Activated CD4-positive, alpha-beta T cell treated with anti-CD3 and anti-CD28 coated beads for 48 hours (primary cell): ENCODE measurements around the gene IL20RB.

Experiments
- DNase-seq: peaks from one replicate; pipeline ENCODE4 v3.0.0-alpha.2; 2020

The IL20RB gene

DNA sequence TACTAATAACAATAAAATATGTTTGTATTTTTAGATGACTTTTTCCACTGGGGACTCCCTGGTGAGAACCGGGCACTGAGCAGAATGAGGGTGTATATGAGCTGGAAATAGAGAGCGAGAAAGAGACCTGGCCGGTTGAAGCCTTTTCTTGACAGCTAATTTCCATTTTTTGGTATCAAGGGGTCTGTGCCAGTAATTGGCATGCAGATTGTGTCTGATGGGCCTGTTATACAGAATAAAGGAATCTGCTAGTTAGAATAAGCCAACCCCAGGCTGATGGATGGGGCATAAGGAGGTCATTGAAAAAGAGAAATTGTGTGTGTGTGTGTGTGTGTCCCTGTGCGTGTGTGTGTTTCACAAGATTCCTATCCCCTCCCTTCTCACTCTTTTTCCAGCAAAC lies 83.9 kb downstream of the IL20RB start:
- DNase-seq, result no peak

DNA sequence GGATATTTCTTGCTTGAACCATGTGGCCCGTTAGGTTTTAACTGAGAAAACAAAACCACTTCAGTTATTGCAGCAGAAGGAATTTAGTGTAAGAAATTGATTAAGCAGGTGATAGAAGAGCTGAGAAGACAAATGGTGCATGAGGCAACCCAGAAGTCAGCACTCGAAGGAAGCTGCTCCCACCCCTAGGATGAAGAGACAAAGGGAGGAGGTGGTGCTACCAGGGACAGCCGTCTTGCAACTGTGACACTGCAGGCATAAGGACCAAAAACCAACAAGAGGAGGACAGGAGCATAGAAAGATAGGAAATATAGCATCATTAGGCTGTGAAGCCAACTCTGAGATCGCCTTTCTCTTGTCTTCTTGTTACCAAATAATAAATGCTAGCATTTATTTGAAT lies 89.0 kb downstream of the IL20RB start:
- no peak for DNase-seq

DNA sequence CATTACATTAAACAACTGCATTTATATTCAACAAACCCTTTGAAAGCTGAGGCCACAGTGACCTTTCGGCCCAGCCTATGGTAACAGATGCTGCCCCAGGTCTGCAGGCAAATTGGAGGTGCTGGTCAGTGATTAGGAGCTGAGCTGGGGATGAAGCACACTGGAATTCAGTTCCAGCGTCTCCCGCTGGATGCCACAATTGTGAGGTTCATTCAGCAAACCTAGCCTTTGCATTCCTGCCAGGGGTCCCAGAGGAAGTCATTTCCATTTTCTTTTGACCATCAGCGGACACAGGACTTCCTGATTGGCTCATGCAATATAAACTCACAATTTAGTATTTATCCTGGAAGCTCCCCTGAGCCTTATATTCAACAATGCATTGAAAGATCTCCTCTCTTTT lies 89.5 kb downstream of the IL20RB start:
- no peak for DNase-seq

DNA sequence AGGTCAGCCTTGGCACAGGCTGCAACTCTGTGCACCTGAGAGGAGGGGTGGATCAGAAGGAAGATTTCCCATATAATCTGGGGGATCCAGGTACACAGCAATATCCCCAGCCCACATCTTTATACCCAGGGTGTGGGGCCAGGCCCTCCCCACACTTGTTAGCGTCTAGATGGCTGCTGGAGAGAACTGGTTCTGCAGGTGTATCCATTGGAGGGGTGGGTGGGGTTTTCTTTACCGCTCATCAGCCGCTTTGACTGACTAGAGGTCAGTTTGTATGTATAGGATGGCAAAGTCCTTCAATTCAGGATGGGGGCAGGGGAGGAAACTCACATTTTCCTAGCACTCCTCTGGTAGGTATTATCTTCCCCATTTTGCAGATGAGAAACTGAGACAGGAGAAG lies 92.5 kb downstream of the IL20RB start:
- no peak for DNase-seq

DNA sequence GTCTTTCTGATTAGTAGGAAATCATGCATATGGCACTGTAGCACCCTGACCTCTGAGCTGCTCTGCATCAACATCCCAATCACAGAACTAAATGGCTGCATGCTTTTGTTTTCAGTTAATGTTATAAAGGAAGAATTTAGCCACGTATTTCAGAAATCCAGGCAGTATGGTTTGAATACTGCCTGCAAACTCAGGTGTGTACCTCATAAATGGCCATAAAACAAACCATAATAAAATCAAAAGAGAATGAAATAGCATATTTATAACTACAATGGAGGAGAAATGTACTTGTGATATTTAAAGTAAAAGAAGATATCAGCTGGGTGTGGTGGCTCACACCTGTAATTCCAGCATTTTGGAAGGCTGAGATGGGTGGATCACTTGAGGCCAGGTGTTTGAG lies 94.5 kb downstream of the IL20RB start:
- no peak for DNase-seq
